ENCODE measurements around the gene WNT10A.

DNA sequence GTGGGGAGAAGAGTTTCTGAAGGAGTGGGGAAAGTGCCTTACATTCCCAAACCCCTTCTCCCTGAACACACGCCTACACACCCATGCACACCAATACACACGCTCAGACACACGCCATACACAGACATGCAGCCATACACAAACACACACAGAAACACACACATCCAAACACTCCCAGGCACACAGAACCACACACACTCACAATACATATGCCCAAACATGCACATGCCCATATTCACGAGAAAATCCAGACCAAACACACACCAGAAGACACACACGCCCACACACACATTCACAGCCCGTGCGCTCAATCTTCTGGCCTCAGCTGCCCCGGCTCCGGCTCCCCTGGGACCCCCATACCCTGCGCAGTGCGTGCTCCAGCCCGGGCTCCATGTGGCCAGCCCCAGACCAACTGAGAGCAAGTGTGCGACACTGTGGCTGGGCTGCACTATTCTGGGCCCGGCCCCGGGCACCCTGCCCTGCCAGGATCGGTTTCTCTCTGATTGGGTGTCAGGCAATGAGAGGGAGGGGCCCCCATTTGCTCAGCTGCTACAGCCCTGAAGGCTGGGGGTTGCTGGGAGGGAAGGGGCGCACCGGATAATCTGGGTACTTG, 49.2 kb upstream of the WNT10A start, which contains the start of gene PRKAG3:
- TF ChIP-seq HIC1 (tag by site-specific recombination; IDR thresholded peaks at IDR 0.05) (no peak), ZNF623 (tag by site-specific recombination; IDR thresholded peaks at IDR 0.05) (no peak), CTCF (tag by site-specific recombination; IDR thresholded peaks at IDR 0.05) (no peak), ZNF174 (tag by site-specific recombination; IDR thresholded peaks at IDR 0.05) (no peak), TCF7L2 (IDR thresholded peaks at IDR 0.05; ENCODE audit: borderline replicate concordance, low read depth, low read length) (no peak), ZNF792 (tag by site-specific recombination; IDR thresholded peaks at IDR 0.05) (no peak)
- TF ChIP-seq, protein P1, sequence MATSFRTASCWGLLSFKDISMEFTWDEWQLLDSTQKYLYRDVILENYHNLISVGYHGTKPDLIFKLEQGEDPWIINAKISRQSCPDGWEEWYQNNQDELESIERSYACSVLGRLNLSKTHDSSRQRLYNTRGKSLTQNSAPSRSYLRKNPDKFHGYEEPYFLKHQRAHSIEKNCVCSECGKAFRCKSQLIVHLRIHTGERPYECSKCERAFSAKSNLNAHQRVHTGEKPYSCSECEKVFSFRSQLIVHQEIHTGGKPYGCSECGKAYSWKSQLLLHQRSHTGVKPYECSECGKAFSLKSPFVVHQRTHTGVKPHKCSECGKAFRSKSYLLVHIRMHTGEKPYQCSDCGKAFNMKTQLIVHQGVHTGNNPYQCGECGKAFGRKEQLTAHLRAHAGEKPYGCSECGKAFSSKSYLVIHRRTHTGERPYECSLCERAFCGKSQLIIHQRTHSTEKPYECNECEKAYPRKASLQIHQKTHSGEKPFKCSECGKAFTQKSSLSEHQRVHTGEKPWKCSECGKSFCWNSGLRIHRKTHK (tag by site-specific recombination; IDR thresholded peaks at IDR 0.05) = no peak
